AG09319 (cell line): ENCODE measurements around the gene ZNF227.

Experiments
- DNase-seq: peaks from one replicate; pipeline ENCODE4 v3.0.0-alpha.2; 2010; ENCODE audit warnings: low read depth; ENCODE audit errors: extremely low read depth
- TF ChIP-seq, protein P1 (sequence below): IDR thresholded peaks from 2 replicates; pipeline ENCODE4 v1.5.1; 2011; ENCODE audit warnings: low read depth, mild to moderate bottlenecking, inconsistent platforms, low read length, moderate library complexity

ZNF227 gene

DNA sequence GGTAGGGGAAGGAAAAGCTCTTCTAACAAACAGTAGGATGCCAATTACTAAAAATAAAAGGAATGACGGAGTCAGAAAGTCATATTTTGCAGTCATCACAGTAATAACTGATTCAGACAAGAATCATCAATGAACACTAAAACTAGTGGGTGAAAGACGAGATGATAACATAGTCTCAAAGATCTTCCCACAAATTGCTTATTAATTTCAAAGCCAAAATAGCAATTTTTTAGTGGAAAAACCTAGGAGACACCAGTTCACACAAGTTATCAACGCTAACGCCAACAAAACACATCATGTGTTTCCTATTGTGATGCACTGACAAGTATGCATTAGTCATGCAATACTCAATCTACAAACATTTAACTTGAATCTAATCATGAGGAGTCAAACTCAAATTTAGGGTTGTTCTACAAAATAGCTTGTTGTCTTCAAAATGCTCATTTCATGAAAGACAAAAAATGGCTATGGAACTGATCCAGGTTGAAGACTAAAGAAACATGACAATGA lies 65.9 kb downstream of the ZNF227 start:
- no peak for DNase-seq
- TF ChIP-seq, protein P1, sequence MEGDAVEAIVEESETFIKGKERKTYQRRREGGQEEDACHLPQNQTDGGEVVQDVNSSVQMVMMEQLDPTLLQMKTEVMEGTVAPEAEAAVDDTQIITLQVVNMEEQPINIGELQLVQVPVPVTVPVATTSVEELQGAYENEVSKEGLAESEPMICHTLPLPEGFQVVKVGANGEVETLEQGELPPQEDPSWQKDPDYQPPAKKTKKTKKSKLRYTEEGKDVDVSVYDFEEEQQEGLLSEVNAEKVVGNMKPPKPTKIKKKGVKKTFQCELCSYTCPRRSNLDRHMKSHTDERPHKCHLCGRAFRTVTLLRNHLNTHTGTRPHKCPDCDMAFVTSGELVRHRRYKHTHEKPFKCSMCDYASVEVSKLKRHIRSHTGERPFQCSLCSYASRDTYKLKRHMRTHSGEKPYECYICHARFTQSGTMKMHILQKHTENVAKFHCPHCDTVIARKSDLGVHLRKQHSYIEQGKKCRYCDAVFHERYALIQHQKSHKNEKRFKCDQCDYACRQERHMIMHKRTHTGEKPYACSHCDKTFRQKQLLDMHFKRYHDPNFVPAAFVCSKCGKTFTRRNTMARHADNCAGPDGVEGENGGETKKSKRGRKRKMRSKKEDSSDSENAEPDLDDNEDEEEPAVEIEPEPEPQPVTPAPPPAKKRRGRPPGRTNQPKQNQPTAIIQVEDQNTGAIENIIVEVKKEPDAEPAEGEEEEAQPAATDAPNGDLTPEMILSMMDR = no peak

- no peak for DNase-seq
- TF ChIP-seq, protein P1 = no peak
These were observed 68.6 kb downstream of the ZNF227 start for GRCh38 chr19:44280916-44281315.

DNA sequence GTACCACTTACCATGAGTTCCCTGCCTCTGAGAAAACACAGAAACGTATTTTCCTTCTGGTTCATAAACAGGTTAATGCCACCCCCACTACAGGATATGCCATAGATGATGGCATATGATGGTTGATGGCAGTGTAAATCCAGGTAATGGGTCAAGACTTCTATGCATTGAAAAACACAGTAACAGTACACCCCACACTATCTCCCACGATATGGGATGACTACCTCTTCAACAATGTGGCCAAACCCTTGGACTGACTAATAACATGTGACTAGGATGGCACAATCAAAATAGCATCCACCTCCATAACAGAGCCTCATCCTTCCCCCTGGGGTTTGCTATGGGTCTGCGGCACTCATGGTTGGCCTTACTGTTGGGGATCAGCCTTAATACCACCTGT lies 70.5 kb downstream of the ZNF227 start:
- TF ChIP-seq, protein P1 = no peak
- no peak for DNase-seq

- TF ChIP-seq, protein P1 = no peak
- DNase-seq = no peak
These were observed 72.6 kb downstream of the ZNF227 start for GRCh38 chr19:44284968-44285367.
